GM19463 (cell line): ENCODE results near the gene FXYD3.

Experiments used
- ATAC-seq: cut with Tn5 transposase; IDR thresholded peaks from one replicate; pipeline ENCODE4 v1.9.1; 2021; ENCODE audit warnings: mild to moderate bottlenecking, moderate library complexity; ENCODE audit not compliant: unreplicated experiment

The FXYD3 gene

DNA sequence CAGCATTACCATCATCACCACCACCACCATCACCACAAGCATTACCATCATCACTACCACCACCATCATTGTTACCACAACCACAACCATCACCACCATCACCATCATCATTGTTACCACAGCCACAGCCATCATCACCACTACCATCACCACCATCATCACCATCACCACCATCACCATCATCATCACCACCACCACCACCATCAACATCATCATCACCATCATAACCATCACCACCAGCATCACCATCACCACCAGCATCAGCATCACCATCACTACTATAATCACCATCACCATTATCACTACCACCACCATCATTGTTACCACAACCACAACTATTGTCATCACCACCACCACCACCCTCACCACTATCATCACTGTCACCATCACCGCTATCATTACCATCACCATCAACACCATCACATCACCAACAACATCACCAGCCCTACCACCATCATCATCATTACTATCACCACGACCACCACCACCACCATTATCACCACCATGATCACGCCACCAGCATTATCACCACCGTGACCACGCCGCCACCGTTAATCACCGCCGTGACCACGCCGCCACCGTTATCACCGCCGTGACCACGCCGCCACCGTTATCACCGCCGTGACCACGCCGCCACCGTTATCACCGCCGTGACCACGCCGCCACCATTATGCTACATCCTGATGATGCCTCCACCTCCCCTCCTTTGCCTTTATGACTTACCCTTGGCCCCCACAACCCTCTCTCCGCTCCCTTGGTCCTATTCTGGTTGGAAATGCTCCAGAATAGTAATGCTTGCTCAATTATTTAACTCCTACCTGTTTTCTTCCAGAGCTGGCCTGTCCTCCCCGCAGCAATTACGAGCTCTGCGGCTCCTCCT lies 10.0 kb upstream of the FXYD3 start:
- no peak for ATAC-seq

DNA sequence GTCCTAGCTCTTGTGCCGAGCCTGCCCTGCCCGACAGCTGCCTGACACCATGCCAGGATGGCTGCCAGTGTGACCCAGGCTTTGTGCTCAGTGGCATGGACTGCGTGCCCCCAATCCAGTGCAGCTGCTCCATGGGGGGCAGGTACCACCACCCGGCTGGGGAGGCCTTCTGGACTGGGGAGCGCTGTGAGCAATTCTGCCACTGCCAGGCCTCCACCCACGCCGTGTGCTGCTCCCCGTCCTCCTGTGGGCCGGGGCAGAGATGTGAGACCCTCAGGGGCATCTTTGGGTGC lies 9.4 kb upstream of the FXYD3 start:
- ATAC-seq: no peak

DNA sequence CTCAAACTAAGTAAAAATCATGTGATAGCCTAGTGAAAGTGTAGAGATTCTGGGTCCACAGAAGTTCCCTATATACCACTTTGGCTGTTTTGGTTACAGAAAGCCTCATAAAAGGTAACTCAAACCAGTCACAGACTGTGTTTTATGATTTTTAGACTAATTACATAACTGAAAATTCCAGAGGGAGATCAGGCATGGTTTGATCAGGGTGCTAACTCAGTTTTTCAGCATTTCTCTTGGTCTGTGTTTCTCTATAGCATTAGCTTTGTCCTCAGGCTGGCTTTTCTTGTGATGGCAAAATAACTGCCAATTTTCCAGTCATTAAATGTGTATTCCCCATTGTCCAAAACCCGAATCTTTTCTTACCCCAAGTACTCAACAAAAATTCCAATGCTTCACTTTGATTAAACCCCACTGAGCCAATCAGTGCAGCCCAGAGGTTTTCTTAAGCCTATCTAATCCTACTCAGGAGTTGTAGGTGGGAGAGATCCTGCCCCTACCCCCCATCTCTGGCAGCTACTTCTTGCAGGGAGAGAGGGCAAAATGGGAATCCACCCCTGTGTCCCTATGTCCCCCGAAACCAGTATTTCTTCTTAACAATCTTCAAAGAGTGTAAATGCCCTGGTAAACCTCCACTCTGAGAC lies 8.6 kb upstream of the FXYD3 start:
- ATAC-seq: no peak

DNA sequence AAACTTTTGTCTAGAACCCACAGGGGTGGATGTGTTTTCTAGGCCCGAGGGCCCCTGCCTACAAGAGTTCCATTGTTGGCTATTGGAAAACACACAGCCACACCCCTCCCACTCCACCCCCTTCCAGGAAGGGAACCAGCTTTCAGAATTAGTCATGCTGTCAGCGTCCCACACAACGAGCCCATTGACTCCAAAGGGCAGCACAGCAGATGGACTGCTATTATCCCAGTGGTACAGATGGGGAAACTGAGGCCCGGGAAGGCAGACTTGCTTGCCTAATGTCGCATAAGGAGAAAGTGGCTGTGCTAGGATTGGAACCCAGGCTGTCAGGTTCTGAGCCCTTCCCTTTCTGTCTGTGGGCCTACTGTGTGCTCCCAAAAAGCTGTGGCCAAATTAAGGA lies 8.1 kb upstream of the FXYD3 start:
- ATAC-seq: no peak

DNA sequence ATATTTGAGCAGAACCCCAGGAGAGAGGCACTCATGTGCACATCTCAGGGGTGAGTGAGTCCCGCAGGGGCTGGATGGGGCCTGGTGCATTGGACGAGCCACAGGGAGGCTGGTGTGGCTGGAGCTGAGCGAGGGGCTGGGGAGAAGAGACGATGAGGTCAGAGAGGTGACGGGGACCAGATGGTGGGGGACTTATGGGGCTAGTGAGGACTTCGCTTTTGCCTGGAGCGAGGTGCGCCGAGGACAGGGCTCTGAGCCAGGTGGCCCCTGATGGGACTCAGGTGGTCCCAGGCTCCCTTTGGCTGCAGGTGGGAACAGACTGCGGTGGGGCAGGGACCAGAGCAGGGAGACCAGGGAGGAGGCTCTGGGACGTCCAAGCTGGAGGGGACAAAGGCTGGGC lies 6.9 kb upstream of the FXYD3 start:
- ATAC-seq: no peak

GRCh38 chr19:35109395-35110112 lies 6.1 kb upstream of the FXYD3 start:
- ATAC-seq: no peak

DNA sequence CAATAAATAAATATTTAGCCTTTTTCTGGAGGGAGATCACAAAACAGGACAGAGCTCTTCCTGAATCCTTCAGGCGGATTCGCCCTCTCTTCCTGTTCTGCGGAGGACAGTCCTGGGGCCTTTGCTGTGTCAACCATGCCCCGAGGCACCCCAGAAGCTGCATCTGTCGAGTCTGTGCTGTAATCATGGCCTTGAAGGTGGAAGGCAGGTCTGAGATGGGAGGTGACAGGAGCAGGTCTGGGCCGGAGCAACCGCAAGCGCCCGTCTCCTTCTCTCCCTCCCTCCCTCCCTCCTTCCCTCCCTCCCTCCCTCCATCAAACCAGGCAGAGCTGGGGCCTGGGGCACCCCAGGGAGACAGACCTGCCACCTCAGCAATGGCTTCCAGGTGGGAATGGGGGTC lies 4.6 kb upstream of the FXYD3 start:
- no peak for ATAC-seq

GRCh38 chr19:35112995-35113688 lies 2.5 kb upstream of the FXYD3 start:
- ATAC-seq: no peak

DNA sequence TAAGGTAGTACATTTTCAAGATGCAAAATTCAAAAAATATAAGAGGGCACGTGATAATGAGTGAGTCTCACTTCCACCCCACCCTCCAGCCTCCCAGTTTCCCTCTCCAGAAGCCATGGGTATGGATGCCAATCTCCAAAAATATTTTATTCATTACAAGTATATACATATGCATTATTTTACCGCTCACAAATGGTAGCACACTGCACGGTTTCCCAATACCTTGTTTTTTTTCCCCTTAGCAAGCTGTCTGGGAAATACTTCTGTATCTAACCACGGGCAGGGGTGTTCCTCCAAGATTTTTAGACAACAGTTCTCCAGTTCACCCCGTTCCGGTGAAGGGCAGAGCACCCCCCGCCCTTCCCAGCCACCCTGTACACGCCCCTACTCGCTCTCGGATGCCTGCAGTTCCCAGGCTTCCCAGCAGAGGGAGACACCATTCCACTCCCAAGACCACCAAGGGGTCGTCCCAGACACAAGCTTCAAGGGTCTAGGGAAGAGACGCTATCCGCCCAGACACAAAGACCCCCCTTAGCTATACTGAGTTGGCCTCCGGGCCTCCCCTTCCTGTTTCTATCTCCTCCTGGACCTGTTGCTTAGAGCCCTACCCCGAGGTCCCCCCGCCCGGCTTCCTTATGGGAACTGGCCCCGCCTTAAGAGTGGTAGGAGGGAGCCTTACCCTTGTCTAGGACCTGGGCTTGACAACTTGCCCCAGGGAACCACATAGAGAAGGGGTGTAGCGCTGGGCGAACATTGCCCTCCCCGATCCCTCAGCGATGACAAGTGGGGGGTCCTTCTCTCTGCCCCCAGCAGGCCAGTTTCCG lies 1.1 kb upstream of the FXYD3 start:
- no peak for ATAC-seq

DNA sequence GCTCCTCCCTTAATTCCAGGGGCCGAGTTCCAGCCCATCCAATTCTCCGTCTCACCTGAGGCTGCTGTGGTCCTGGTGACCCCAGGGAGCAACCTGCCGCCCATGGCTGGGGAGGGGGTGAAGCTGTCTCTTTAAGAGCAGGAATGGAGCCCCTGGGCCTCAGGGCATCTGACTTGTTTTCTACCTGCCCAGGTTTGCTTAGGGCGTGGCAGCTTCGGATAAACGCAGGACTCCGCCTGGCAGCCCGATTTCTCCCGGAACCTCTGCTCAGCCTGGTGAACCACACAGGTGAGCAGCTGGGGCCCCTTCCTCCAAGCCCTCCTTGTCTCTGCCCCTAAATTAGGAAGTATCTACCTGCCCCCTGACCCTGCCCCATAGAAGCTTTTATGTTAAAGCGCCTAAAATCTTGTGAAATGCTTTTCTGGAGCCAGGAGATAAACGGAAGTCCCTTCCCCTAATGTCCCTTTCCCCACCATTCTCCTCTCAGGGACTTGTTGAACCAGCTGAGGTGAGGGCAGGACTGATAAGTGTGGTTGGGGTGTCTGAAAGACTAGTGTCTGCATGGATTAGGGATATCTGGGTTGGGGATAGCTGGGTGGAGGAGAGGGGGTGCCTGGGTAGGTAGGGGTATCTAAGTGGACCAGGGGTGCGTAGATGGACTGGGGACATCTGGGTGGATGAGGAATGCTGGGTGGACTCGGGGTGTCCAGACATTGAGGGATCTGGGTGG lies 614 bp downstream of the FXYD3 start:
- no peak for ATAC-seq

DNA sequence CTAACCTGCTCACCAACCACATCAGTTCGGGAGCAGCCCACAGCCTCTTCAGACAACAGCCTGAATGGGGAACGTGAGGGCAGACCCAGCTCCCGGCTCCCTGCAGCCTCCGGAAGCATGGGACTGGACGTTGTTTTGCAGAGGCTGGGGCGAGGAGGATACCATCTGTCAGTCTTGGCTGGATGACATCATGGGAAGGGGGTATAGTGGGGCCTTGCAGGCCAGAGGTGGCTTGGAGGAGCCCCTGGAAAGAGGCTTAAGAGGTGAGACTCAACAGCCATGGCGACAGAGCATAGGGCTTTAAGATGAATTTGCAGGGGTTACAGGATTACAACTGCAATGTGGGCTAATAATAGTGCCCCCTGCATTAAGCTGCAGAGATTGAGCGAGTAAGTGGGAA lies 1.5 kb downstream of the FXYD3 start:
- no peak for ATAC-seq

- no peak for ATAC-seq
Measured at GRCh38 chr19:35117799-35118198, 2.2 kb downstream of the FXYD3 start.

GRCh38 chr19:35118268-35119020 lies 2.8 kb downstream of the FXYD3 start:
- ATAC-seq: no peak

DNA sequence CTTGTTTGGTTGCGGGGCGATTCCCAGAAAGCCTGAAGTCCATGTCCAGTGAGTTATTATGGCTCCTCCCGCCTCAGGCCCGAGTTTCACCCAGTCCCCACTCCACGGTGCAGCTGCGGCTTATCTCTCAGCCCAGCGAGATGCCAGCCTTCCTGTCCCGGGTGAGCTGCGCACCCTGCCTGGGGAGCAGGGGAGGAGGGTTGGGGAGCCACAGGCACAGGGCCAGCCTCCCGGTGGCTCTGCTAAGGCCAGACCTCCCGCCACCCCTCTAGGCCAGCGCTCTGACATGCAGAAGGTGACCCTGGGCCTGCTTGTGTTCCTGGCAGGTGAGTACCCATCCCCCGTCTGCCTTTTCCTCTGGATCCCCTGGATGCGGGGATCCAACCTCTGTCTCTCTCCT lies 3.5 kb downstream of the FXYD3 start:
- no peak for ATAC-seq

DNA sequence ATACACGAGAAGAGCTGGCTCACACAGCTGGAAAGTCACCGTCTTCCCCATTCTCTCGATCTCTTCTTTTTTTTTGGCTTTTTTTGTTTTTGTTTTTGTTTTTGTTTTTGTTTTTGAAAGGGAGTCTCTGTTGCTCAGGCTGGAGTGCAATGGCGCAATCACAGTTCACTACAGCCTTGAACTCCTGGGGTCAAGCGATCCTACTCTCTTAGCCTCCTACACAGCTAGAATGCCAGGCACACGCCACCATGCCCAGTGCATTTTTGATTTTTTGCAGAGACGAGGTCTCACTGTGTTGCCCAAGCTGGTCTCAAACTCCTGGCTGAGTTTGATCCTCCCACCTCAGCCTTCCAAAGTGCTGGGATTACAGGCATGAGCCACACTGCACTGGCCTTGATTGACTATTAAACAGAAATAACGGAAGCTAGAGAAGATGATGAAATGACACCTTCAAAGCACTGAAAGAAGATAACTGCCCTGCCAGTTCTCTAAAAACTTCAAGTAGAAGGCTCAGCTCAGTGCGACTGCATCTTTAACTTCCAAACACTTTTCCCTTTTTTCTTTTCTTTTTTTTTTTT lies 4.0 kb downstream of the FXYD3 start:
- ATAC-seq: no peak

DNA sequence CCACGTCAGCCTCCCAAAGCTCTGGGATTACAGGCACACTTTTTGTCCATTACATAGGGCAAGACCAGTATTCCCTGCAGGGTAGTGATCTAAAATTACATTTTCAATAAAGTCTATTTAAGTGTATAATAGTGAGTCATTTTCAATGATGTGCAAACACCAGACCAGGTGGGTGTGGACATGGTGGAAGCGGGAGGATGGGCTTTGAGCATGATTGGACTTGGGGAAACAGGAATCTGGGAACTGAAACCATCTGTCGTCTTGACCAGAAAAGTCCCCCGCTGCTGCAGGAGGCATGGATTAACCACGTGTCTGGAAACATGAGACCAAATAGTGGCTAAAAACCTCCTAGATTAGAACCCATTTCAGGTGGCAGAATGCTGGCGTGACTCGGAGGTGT lies 4.9 kb downstream of the FXYD3 start:
- ATAC-seq: no peak

GRCh38 chr19:35120898-35121297 lies 5.3 kb downstream of the FXYD3 start:
- ATAC-seq: no peak

GRCh38 chr19:35122687-35123551 lies 7.3 kb downstream of the FXYD3 start:
- ATAC-seq: no peak
